KMS-11 (cell line): ENCODE measurements around the gene RPS17.
A peak's percentile ranks its signal among the peaks of the same experiment; 100 is the strongest.

Source experiments
- H2AFZ ChIP-seq: fragments of 200-600 bp; sonication (generic); 2 replicates; pipeline ENCODE4 v1.6.1; 2016; ENCODE audit warnings: antibody characterized with exemption, mixed run types, low read depth
- H3K27ac ChIP-seq: fragments of 200-600 bp; sonication (generic); 2 replicates; pipeline ENCODE4 v1.6.1; 2016; ENCODE audit warnings: mild to moderate bottlenecking, mixed run types
- H3K27me3 ChIP-seq: fragments of 200-600 bp; sonication (generic); 2 replicates; pipeline ENCODE4 v1.6.1; 2017; ENCODE audit warnings: mild to moderate bottlenecking, low read depth, mixed run types, moderate library complexity; ENCODE audit not compliant: insufficient read depth
- H3K36me3 ChIP-seq: fragments of 200-600 bp; sonication (generic); 2 replicates; pipeline ENCODE4 v1.6.1; 2017; ENCODE audit warnings: mild to moderate bottlenecking, mixed run types; ENCODE audit not compliant: insufficient read depth
- H3K4me1 ChIP-seq: fragments of 200-600 bp; sonication (generic); 2 replicates; pipeline ENCODE4 v1.6.1; 2016; ENCODE audit warnings: mild to moderate bottlenecking, low read depth, mixed run types; ENCODE audit not compliant: poor library complexity, severe bottlenecking
- H3K4me2 ChIP-seq: fragments of 200-600 bp; sonication (generic); 2 replicates; pipeline ENCODE4 v1.7.0; 2016; ENCODE audit warnings: mild to moderate bottlenecking, mixed run types
- H3K4me3 ChIP-seq: fragments of 200-600 bp; sonication (generic); IDR thresholded peaks from 2 replicates; pipeline ENCODE4 v1.6.1; 2017; ENCODE audit warnings: low read depth, low read length, mixed read lengths; ENCODE audit not compliant: insufficient read depth
- H3K79me2 ChIP-seq: fragments of 200-600 bp; sonication (generic); 2 replicates; pipeline ENCODE4 v1.6.1; 2016; ENCODE audit warnings: low read depth, mixed run types; ENCODE audit not compliant: insufficient read depth
- H3K9ac ChIP-seq: fragments of 200-600 bp; sonication (generic); 2 replicates; pipeline ENCODE4 v1.6.1; 2016; ENCODE audit warnings: mild to moderate bottlenecking, mixed run types
- H4K20me1 ChIP-seq: fragments of 200-600 bp; sonication (generic); 2 replicates; pipeline ENCODE4 v1.6.1; 2016; ENCODE audit warnings: mild to moderate bottlenecking, mixed run types; ENCODE audit not compliant: insufficient read depth
- TF ChIP-seq, protein P1 (sequence below): fragments of 200-600 bp; sonication (generic); conservative IDR thresholded peaks from 2 replicates; pipeline ENCODE4 v1.6.1; 2017; ENCODE audit warnings: low read depth, mild to moderate bottlenecking, antibody characterized with exemption, low read length, moderate library complexity, mixed read lengths

RPS17 gene

DNA sequence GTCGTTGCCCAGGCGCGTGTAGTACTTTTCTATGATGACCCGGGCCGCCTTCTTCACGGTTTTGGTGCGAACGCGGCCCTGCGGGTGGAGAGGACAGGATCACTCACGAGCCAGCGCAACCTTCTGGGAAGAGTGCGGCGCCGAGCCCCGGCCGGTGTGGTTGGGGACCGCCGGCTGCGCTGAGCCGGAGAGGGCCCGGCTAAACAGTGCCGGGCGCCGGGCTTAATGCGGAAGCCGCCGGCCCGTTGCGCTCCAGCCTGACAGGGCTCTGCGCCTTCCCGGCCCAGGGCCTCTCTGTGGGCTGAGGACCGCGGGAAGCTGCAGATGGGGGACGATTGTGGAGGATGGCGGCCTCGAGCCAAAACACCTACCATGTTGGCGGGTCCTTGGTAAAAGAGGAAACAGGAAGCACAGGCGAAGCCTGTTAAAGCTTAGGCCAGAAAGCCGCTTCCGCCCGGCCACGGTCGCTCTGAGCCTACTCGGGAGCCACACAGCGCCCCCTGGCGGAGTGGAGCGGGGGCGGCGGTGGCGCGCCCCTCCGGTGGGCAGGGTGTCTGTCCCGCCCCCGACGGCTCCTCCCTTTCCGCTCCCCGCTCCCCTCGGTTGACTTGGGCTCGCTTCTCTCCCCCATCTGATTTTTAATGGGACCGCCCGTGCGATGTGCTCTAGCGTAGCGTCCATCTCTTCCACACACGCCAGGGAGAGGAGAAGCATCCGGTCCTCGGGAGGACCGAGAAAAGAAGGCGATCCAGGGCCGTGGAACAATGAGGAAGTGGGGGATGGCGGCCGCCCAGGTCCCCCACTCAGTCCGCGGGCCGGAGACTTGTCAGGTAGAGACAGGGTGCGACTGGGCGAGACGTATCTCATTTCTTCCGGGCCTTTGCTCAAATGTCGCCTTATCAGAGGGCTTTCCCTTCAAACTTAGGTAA, at the start of gene RPS17:
Gene RPS17 (minus strand): TSS at position 403 of the 929 bp plus-strand sequence. CDS start 29 bp downstream, at position 374.
- H3K36me3 ChIP-seq: peaks cover 25% of the 10 kb centered on the region
- peaks cover 30% of the 10 kb centered on the region for H3K4me1 ChIP-seq
- TF ChIP-seq, protein P1, sequence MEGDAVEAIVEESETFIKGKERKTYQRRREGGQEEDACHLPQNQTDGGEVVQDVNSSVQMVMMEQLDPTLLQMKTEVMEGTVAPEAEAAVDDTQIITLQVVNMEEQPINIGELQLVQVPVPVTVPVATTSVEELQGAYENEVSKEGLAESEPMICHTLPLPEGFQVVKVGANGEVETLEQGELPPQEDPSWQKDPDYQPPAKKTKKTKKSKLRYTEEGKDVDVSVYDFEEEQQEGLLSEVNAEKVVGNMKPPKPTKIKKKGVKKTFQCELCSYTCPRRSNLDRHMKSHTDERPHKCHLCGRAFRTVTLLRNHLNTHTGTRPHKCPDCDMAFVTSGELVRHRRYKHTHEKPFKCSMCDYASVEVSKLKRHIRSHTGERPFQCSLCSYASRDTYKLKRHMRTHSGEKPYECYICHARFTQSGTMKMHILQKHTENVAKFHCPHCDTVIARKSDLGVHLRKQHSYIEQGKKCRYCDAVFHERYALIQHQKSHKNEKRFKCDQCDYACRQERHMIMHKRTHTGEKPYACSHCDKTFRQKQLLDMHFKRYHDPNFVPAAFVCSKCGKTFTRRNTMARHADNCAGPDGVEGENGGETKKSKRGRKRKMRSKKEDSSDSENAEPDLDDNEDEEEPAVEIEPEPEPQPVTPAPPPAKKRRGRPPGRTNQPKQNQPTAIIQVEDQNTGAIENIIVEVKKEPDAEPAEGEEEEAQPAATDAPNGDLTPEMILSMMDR: peak; percentile 85
- H2AFZ ChIP-seq: peak within 1 kb of the TSS; percentile 84
- peaks cover 17% of the 10 kb centered on the region for H4K20me1 ChIP-seq
- H3K9ac ChIP-seq: peak within 1 kb of the TSS; percentile 99
- H3K27ac ChIP-seq: peak within 1 kb of the TSS; percentile 89
- no peaks in the 10 kb centered on the region for H3K27me3 ChIP-seq
- H3K4me3 ChIP-seq: no peak within 1 kb of the TSS
- peaks cover 31% of the 10 kb centered on the region for H3K79me2 ChIP-seq
- H3K4me2 ChIP-seq: peak within 1 kb of the TSS; percentile 79

DNA sequence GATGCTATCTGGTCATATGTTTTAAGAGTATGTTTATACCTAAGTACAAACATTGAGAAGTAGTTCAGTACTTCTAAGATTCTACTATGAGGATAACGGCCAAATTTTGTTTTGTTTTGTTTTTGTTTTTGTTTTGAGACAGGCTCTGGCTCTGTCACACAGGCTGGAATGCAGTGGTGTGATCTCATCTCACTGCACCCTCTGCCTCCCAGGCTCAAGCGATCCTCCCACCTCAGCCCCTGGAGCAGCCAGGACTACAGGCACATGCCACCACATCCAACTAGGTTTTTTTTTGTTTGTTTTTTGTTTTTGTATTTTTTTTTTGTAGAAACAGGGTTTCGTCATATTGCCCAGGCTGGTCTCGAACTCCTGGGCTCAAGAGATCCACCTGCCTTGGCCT, 47.5 kb upstream of the RPS17 start:
- Histone ChIP-seq H3K27me3 (no peaks in the 10 kb centered on the region), H3K9ac (no peak overlapping the region), H3K27ac (no peak overlapping the region), H4K20me1 (no peaks in the 10 kb centered on the region), H3K36me3 (no peaks in the 10 kb centered on the region), H3K4me2 (no peak overlapping the region), H2AFZ (no peak overlapping the region), H3K4me1 (no peaks in the 10 kb centered on the region), H3K4me3 (no peak overlapping the region), H3K79me2 (no peaks in the 10 kb centered on the region)
- TF ChIP-seq, protein P1: no peak

DNA sequence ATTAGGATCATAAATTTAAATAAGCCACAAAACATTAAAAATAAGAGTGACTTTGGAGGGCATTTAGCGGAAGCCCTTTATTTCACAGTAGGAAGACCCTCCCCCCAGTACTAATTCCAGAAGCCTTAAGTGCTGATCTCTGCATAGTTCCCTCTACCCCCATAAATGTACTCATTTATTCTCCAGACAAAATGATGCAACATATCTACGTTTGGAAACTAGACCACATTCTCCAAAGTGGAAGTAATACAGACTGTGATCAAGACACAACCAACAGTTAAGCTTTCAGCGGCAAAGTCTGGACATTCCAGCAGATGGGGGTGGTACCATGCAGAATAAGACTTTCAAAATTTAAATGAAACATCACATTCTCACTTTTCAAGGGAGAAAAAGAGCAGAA, 44.8 kb upstream of the RPS17 start:
- Histone ChIP-seq H3K36me3 (no peaks in the 10 kb centered on the region), H2AFZ (no peak overlapping the region), H3K79me2 (no peaks in the 10 kb centered on the region), H3K4me3 (no peak overlapping the region), H3K4me2 (no peak overlapping the region), H3K9ac (no peak overlapping the region), H3K27me3 (no peaks in the 10 kb centered on the region), H3K4me1 (no peaks in the 10 kb centered on the region), H4K20me1 (no peaks in the 10 kb centered on the region), H3K27ac (no peak overlapping the region)
- TF ChIP-seq, protein P1: no peak

DNA sequence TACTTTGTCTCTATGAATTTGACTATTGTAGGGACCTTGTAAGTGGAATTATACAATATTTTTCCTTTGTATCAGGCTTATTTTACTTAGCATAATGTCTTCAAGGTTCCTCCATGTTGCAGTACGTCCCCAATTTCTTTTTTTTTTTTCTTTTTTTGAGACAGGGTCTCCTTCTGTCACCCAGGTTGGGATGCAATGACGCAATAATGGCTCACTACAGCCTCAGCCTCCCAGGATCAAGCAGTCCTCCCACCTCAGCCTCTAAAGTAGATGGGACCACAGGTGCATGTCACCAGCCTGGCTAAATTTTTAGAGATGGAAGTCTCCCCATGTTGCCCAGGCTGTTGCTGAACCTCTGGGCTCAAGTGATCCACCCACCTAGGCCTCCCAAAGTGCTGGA, 40.5 kb upstream of the RPS17 start:
- H2AFZ ChIP-seq: no peak overlapping the region
- no peaks in the 10 kb centered on the region for H3K27me3 ChIP-seq
- no peaks in the 10 kb centered on the region for H3K79me2 ChIP-seq
- H3K9ac ChIP-seq: no peak overlapping the region
- H3K36me3 ChIP-seq: no peaks in the 10 kb centered on the region
- H3K4me1 ChIP-seq: no peaks in the 10 kb centered on the region
- H3K4me2 ChIP-seq: no peak overlapping the region
- no peak overlapping the region for H3K4me3 ChIP-seq
- H4K20me1 ChIP-seq: no peaks in the 10 kb centered on the region
- H3K27ac ChIP-seq: no peak overlapping the region
- TF ChIP-seq, protein P1: no peak
